HepG2 (cell line): ENCODE data around the gene DHFR. TPM values are rescaled to one million over a fixed set of nuclear protein-coding genes. Genes with fewer than 3 reads are reported as not detected.
"Not testable (repeated sequence)": the region's sequence is repeated elsewhere in the genome, so short reads cannot be mapped to it uniquely, and the experiment has no call there.

ENCODE experiments used
- ATAC-seq: fragments of 200-7000 bp; cut with Tn5 transposase; 3 replicates; pipeline ENCODE4 v1.9.1; 2020; ENCODE audit warnings: mild to moderate bottlenecking, moderate library complexity
- BruUV-seq: library from RNA; stranded (reverse); fragments of 400-500 nt; replicated peaks from 2 replicates; lab custom pipeline; 2021; lab: Mats Ljungman, UMichigan
- CTCF ChIA-PET: fragments of 300-600 bp; formaldehyde crosslinking; extraction: SDS; loops from one replicate; lab custom pipeline; 2021; ENCODE audit warnings: low total read pairs, inconsistent platforms, low intra/inter-chr PET ratio; lab: Yijun Ruan, JAX
- POLR2A ChIA-PET: fragments of 350-600 bp; sonication (Branson Sonifier 250); formaldehyde crosslinking; loops from one replicate; lab custom pipeline; 2020; ENCODE audit warnings: antibody characterized with exemption, inconsistent platforms; lab: Yijun Ruan, JAX
- DNase-seq: peaks from one replicate; pipeline ENCODE4 v3.0.0-alpha.2; 2015; ENCODE audit warnings: low spot score
- FAIRE-seq: peaks from 3 replicates; lab custom pipeline; 2011; peaks lifted over from hg19 to GRCh38; lab: Jason Lieb, UNC
- H2AFZ ChIP-seq: one replicate; pipeline ENCODE4 v1.6.1; 2011; ENCODE audit warnings: low read length, inconsistent platforms
- H3K27ac ChIP-seq: fragments of 300-600 bp; 3 replicates; pipeline ENCODE4 v1.8.0; 2011; ENCODE audit warnings: mixed run types, mild to moderate bottlenecking, mixed read lengths, low read length, inconsistent platforms; ENCODE audit not compliant: insufficient read depth; ENCODE audit errors: extremely low read length
- H3K27me3 ChIP-seq, 2 experiments: fragments of 200-600 bp in 1 of 2; 2 replicates in 1 of 2; 3 replicates in 1 of 2; pipeline versions ENCODE4 v1.6.0 to v1.8.0; 2011; ENCODE audit warnings: low read length in 2 of 2, mild to moderate bottlenecking in 2 of 2, moderate library complexity in 2 of 2, inconsistent platforms in 1 of 2; ENCODE audit not compliant: insufficient read depth in 2 of 2, control insufficient read depth in 1 of 2
- H3K36me3 ChIP-seq, 2 experiments: fragments of 200-600 bp in 1 of 2; replicated peaks in 1 of 2; 2 replicates in 1 of 2; 3 replicates in 1 of 2; pipeline versions ENCODE4 v1.5.1 to v1.8.0; 2011; ENCODE audit warnings: low read length in 2 of 2, inconsistent platforms in 1 of 2; ENCODE audit not compliant: insufficient read depth in 2 of 2, control insufficient read depth in 1 of 2
- H3K4me1 ChIP-seq: 2 replicates; pipeline ENCODE4 v1.5.1; 2012; ENCODE audit warnings: low read length, inconsistent platforms; ENCODE audit not compliant: insufficient read depth
- H3K4me2 ChIP-seq: 2 replicates; pipeline ENCODE4 v1.6.0; 2011; ENCODE audit warnings: low read depth, low read length, inconsistent platforms
- H3K4me3 ChIP-seq, 3 experiments: fragments of 200-600 bp in 1 of 3; sonication (generic), shearing (Covaris generic) in 1 of 3; replicated peaks in 1 of 3; 2 replicates each; pipeline ENCODE4 v1.5.1; 2011 to 2016; ENCODE audit warnings: low read length in 3 of 3, inconsistent platforms in 2 of 3, low read depth in 2 of 3, mild to moderate bottlenecking in 2 of 3, control low read depth in 1 of 3, mixed read lengths in 1 of 3; ENCODE audit not compliant: insufficient read depth in 1 of 3
- H3K79me2 ChIP-seq: one replicate; pipeline ENCODE4 v1.6.1; 2011; ENCODE audit warnings: low read length, inconsistent platforms; ENCODE audit not compliant: insufficient read depth
- H3K9ac ChIP-seq: 2 replicates; pipeline ENCODE4 v1.6.0; 2011; ENCODE audit warnings: mild to moderate bottlenecking, low read depth, low read length, inconsistent platforms; ENCODE audit not compliant: insufficient read depth
- H3K9me3 ChIP-seq: 2 replicates; pipeline ENCODE4 v1.5.1; 2012; ENCODE audit warnings: mild to moderate bottlenecking, low read length
- H4K20me1 ChIP-seq: 2 replicates; pipeline ENCODE4 v1.6.0; 2011; ENCODE audit warnings: inconsistent platforms, mild to moderate bottlenecking, low read length, moderate library complexity; ENCODE audit not compliant: insufficient read depth
- DNMT1 ChIP-seq: sonication (generic); formaldehyde crosslinking; IDR thresholded peaks from 2 replicates; pipeline ENCODE4 v1.5.1; 2020; ENCODE audit warnings: mild to moderate bottlenecking, missing genetic modification reagents
- FOXK1 ChIP-seq: sonication (generic); formaldehyde crosslinking; IDR thresholded peaks from 2 replicates; pipeline ENCODE4 v1.4.0; 2020; ENCODE audit warnings: low read depth, missing genetic modification reagents, borderline replicate concordance
- MEIS2 ChIP-seq: sonication (generic); formaldehyde crosslinking; IDR thresholded peaks from 2 replicates; pipeline ENCODE4 v1.9.0; 2021; ENCODE audit warnings: mild to moderate bottlenecking, missing genetic modification reagents
- MYNN ChIP-seq: sonication (generic); formaldehyde crosslinking; IDR thresholded peaks from 2 replicates; pipeline ENCODE4 v1.4.0; 2020; ENCODE audit warnings: mild to moderate bottlenecking, low read depth, missing genetic modification reagents
- NCOA5 ChIP-seq: sonication (generic); formaldehyde crosslinking; IDR thresholded peaks from 2 replicates; pipeline ENCODE4 v1.4.0; 2020; ENCODE audit warnings: missing genetic modification reagents
- PHF20 ChIP-seq: sonication (generic); formaldehyde crosslinking; IDR thresholded peaks from 2 replicates; pipeline ENCODE4 v1.5.0; 2020; ENCODE audit warnings: mild to moderate bottlenecking, missing genetic modification reagents
- TBX3 ChIP-seq: fragments of 450-650 bp; IDR thresholded peaks from 2 replicates; pipeline ENCODE4 v1.6.1; 2017; ENCODE audit warnings: antibody characterized with exemption, mild to moderate bottlenecking, inconsistent platforms, borderline replicate concordance
- ZBTB42 ChIP-seq: sonication (generic); formaldehyde crosslinking; IDR thresholded peaks from 2 replicates; pipeline ENCODE4 v1.5.0; 2020; ENCODE audit warnings: mild to moderate bottlenecking, missing genetic modification reagents
- ZFP90 ChIP-seq: sonication (generic); formaldehyde crosslinking; IDR thresholded peaks from 2 replicates; pipeline ENCODE4 v1.8.0; 2022; ENCODE audit warnings: missing genetic modification reagents, mild to moderate bottlenecking, inconsistent platforms, borderline replicate concordance
- ZNF326 ChIP-seq: sonication (generic); formaldehyde crosslinking; IDR thresholded peaks from 2 replicates; pipeline ENCODE4 v1.4.0; 2020; ENCODE audit warnings: missing genetic modification reagents, borderline replicate concordance
- ZNF501 ChIP-seq: sonication (generic); formaldehyde crosslinking; IDR thresholded peaks from 2 replicates; pipeline ENCODE4 v1.5.1; 2020; ENCODE audit warnings: mild to moderate bottlenecking, moderate library complexity, missing genetic modification reagents
- ZNF589 ChIP-seq: sonication (generic); formaldehyde crosslinking; conservative IDR thresholded peaks from 2 replicates; pipeline ENCODE4 v1.8.0; 2022; ENCODE audit warnings: mild to moderate bottlenecking, moderate library complexity, missing genetic modification reagents
- ZNF607 ChIP-seq: sonication (generic); formaldehyde crosslinking; IDR thresholded peaks from 2 replicates; pipeline ENCODE4 v1.5.1; 2020; ENCODE audit warnings: missing genetic modification reagents, mild to moderate bottlenecking, borderline replicate concordance
- WGBS: methylation state at CpG from one replicate; pipeline ENCODE4 v1.1.6; 2017; ENCODE audit warnings: low lambda C conversion rate; 5-methylcytosine and 5-hydroxymethylcytosine counted together
- in situ Hi-C: cut with HindIII; loops from 2 replicates; pipeline ENCODE4 v1.10.0; 2017; ENCODE audit warnings: low pct_unique_long_range_greater_than_20kb; ENCODE audit not compliant: extremely low pct_ligation_motif_present
- intact Hi-C: fragments of 100-400 bp; cut with micrococcal nuclease; formaldehyde crosslinking; loops from one replicate; pipeline ENCODE4 v1.10.0; 2022; ENCODE audit not compliant: unreplicated experiment
- polyA plus RNA-seq, 8 experiments: library from polyadenylated mRNA; depleted of rRNA in 3 of 8; stranded (reverse) in 7 of 8; unstranded in 1 of 8; fragments of >200 nt; fragmentation: Illumina TruSeq in 4 of 8; extraction: Trizol in 4 of 8; gene quantifications; 2 replicates each; pipeline versions ENCODE4 v1.2.1 to v1.2.3, GENCODE V29; 2011 to 2016; ENCODE audit warnings: low read depth in 4 of 8, missing spikeins in 1 of 8, mixed read lengths in 1 of 8; ENCODE audit not compliant: insufficient read depth in 1 of 8
- total RNA-seq, 5 experiments: library from RNA; depleted of rRNA; stranded (reverse); fragments of >200 nt; fragmentation: Illumina TruSeq; extraction: Trizol; gene quantifications; 2 replicates each; pipeline ENCODE4 v1.2.3, GENCODE V29; 2016; ENCODE audit warnings: low read depth in 1 of 5
- TF ChIP-seq, protein P1 (sequence below): sonication (generic); formaldehyde crosslinking; IDR thresholded peaks from 2 replicates; pipeline ENCODE4 v1.8.1; 2023; ENCODE audit warnings: missing genetic modification reagents, mild to moderate bottlenecking, borderline replicate concordance
- TF ChIP-seq, protein P2 (sequence below): sonication (generic); formaldehyde crosslinking; IDR thresholded peaks from 2 replicates; pipeline ENCODE4 v1.4.0; 2020; ENCODE audit warnings: missing genetic modification reagents
- TF ChIP-seq, protein P3 (sequence below): sonication (generic); formaldehyde crosslinking; IDR thresholded peaks from 2 replicates; pipeline ENCODE4 v1.4.0; 2020; ENCODE audit warnings: mild to moderate bottlenecking, missing genetic modification reagents

DHFR gene
- total and polyA plus RNA-seq, 2 of the 13 experiments (the other 11 are each of a cell fraction or from before 2014, with no cell fraction given), result 22.8 to 59.0 TPM

DNA sequence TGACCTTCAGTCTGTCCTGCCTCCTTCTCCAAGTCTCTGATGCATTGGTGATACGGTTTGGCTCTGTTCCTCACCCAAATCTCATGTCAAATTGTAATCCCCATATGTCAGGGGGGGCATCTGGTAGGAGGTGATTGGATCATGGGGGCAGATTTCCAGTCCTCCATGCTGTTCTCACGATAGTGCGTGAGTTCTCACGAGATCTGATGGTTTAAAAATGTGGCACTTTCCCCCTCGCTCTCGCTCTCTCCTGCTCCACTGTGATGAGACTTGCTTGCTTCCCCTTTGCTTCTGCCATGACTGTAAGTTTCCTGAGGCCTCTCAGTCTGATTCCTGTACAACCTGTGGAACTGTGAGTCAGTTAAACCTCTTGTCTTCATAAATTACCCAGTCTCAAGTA lies 70.0 kb downstream of the DHFR start (continued):
- TF ChIP-seq, protein P1, sequence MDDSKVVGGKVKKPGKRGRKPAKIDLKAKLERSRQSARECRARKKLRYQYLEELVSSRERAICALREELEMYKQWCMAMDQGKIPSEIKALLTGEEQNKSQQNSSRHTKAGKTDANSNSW, result no peak
- TF ChIP-seq PHF20 (CRISPR knock-in tag), result no peak
- TF ChIP-seq TBX3, result no peak
- no peak for TF ChIP-seq ZNF607 (CRISPR knock-in tag)
- no peak for TF ChIP-seq FOXK1 (CRISPR knock-in tag)
- no peak for TF ChIP-seq ZBTB42 (CRISPR knock-in tag)
- TF ChIP-seq MYNN (CRISPR knock-in tag), result no peak

DNA sequence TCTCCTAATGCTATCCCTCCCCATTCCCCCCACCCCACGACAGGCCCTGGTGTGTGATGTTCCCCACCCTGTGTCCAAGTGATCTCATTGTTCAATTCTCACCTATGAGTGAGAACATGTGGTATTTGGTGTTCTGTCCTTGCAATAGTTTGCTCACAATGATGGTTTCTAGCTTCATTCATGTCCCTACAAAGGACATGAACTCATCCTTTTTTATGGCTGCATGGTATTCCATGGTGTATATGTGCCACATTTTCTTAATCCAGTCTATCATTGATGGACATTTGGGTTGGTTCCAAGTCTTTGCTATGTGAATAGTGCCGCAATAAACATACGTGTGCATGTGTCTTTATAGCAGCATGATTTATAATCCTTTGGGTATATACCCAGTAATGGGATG lies 74.5 kb downstream of the DHFR start:
- H3K36me3 ChIP-seq, H3K9me3 ChIP-seq, POLR2A ChIA-PET, H2AFZ ChIP-seq, H3K4me1 ChIP-seq, H3K4me3 ChIP-seq, BruUV-seq, H3K4me2 ChIP-seq, H3K9ac ChIP-seq, DNase-seq, ATAC-seq, CTCF ChIA-PET, H3K79me2 ChIP-seq, H3K27ac ChIP-seq, H4K20me1 ChIP-seq, FAIRE-seq, in situ Hi-C loops, H3K27me3 ChIP-seq, intact Hi-C loops: not testable (repeated sequence)
- 50% methylated on average over 3 of the region's 3 CpGs for WGBS

DNA sequence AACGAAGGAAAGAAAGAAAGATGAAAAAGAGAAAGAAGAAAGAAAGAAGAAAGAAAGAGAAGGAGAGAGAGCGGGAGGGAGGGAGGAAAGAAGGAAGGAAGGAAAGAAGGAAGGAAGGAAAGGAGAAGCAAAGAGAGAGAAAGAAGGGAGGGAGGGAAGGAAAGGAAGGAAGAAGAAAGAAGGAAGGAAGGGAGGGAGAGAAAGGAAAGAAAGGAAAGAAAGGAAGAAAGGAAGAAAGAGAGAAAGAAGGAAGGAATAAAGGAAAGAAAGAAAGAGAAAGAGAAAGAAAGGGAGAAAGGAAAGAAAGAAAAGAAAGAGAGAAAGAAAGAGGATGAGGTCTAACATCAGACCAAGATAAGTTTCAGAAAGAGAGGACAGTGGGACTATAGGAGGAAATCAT lies 75.7 kb downstream of the DHFR start:
- Histone ChIP-seq H3K36me3 (no peaks in the 10 kb centered on the region), H3K4me3 (no peak overlapping the region), H3K27me3 (peaks cover 0 to 5% of the 10 kb centered on the region in 2 experiments; a peak in 2 of 5 replicates), H3K79me2 (no peaks in the 10 kb centered on the region), H3K27ac (no peak overlapping the region), H3K9me3 (no peaks in the 10 kb centered on the region), H3K4me2 (no peak overlapping the region), H3K4me1 (no peaks in the 10 kb centered on the region), H2AFZ (no peak overlapping the region), H4K20me1 (no peaks in the 10 kb centered on the region), H3K9ac (no peak overlapping the region)
- ATAC-seq, result no peak
- ChIA-PET CTCF (no interaction called here), POLR2A (no interaction called here)
- in situ Hi-C loops (no loop called here), intact Hi-C loops (no loop called here)
- 85% methylated on average over 2 of the region's 2 CpGs for WGBS
- no TSS peak for BruUV-seq
- no peak for DNase-seq
- FAIRE-seq, result no peak
- TF ChIP-seq NCOA5 (CRISPR knock-in tag) (no peak), ZNF501 (no peak), ZNF589 (no peak), DNMT1 (no peak), ZNF326 (CRISPR knock-in tag) (no peak), MEIS2 (CRISPR knock-in tag) (no peak), ZFP90 (CRISPR knock-in tag) (no peak)
- TF ChIP-seq, protein P2, sequence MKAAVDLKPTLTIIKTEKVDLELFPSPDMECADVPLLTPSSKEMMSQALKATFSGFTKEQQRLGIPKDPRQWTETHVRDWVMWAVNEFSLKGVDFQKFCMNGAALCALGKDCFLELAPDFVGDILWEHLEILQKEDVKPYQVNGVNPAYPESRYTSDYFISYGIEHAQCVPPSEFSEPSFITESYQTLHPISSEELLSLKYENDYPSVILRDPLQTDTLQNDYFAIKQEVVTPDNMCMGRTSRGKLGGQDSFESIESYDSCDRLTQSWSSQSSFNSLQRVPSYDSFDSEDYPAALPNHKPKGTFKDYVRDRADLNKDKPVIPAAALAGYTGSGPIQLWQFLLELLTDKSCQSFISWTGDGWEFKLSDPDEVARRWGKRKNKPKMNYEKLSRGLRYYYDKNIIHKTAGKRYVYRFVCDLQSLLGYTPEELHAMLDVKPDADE (CRISPR knock-in tag), result no peak
- TF ChIP-seq, protein P3, sequence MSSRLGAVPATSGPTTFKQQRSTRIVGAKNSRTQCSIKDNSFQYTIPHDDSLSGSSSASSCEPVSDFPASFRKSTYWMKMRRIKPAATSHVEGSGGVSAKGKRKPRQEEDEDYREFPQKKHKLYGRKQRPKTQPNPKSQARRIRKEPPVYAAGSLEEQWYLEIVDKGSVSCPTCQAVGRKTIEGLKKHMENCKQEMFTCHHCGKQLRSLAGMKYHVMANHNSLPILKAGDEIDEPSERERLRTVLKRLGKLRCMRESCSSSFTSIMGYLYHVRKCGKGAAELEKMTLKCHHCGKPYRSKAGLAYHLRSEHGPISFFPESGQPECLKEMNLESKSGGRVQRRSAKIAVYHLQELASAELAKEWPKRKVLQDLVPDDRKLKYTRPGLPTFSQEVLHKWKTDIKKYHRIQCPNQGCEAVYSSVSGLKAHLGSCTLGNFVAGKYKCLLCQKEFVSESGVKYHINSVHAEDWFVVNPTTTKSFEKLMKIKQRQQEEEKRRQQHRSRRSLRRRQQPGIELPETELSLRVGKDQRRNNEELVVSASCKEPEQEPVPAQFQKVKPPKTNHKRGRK (CRISPR knock-in tag), result no peak
